Natural killer cell treated with Interleukin-12 subunit alpha and Interleukin-12 subunit beta and Interleukin-15 and Interleukin-18, amount 100 ng/mL, for 72 hours (primary cell): ENCODE measurements around the gene TRIO. TPM values are rescaled to one million over a fixed set of nuclear protein-coding genes. Genes with fewer than 3 reads are reported as not detected.
A peak's percentile ranks its signal among the peaks of the same experiment; 100 is the strongest.

Experiments used
- ATAC-seq, 2 donors: fragments of 150-1000 bp; cut with Tn5 transposase in 1 of 2; sonication (Bioruptor Pico), chemical (Tn5 transposase) in 1 of 2; 2 replicates each; pipeline ENCODE4 v1.10.0; 2021
- DNase-seq: peaks from one replicate; pipeline ENCODE4 v3.0.0; 2022; ENCODE audit warnings: low spot score
- H3K27ac Mint-ChIP-seq, 2 donors: 1 replicate in 1 of 2; 2 replicates in 1 of 2; pipeline ENCODE4 v1.8.0; 2022; ENCODE audit warnings: mixed read lengths in 2 of 2, mild to moderate bottlenecking in 1 of 2, moderate library complexity in 1 of 2
- H3K27me3 Mint-ChIP-seq, 2 donors: 1 replicate in 1 of 2; 2 replicates in 1 of 2; pipeline ENCODE4 v1.8.0; 2022; ENCODE audit warnings: mixed read lengths in 2 of 2
- H3K36me3 Mint-ChIP-seq: one replicate; pipeline ENCODE4 v1.8.0; 2022; ENCODE audit warnings: mixed read lengths
- H3K4me1 Mint-ChIP-seq, 2 donors: 1 replicate in 1 of 2; 2 replicates in 1 of 2; pipeline ENCODE4 v1.8.0; 2022; ENCODE audit warnings: low read depth in 2 of 2, mixed read lengths in 2 of 2, mild to moderate bottlenecking in 1 of 2
- H3K4me3 Mint-ChIP-seq: one replicate; pipeline ENCODE4 v1.8.0; 2022; ENCODE audit warnings: mixed read lengths
- H3K9me3 Mint-ChIP-seq: 2 replicates; pipeline ENCODE4 v1.8.0; 2022; ENCODE audit warnings: mixed read lengths
- total RNA-seq, 2 donors: library from RNA; stranded (reverse); gene quantifications; one replicate each; pipeline ENCODE4 v1.2.3, GENCODE V29; 2022

The TRIO gene
- total RNA-seq, 2 donors from 2014 or later, result 40.1 to 70.3 TPM

DNA sequence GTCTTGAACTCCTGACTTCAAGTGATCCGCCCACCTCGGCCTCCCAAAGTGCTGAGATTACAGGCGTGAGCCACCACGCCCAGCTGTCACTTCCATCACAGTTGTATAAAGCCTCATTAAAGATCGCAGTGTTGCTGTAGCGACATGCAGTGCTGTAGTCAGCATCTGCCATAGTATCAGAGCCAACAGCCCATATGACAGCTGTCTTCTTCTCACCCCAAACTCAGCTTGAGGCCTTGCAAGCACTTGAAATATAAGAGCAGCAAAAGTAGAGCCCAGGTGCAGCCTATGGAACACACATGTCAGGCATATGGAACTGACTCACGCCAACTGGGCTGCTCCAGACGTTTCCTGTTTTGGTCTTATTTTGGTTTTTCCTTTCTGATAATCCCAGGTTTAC, 167.8 kb downstream of the TRIO start:
- Mint-ChIP-seq H3K9me3 (peaks cover 5% of the 10 kb centered on the region), H3K36me3 (peaks cover 20% of the 10 kb centered on the region), H3K27ac (no peak overlapping the region), H3K27me3 (no peaks in the 10 kb centered on the region), H3K4me3 (no peak overlapping the region), H3K4me1 (peaks cover 0 to 3% of the 10 kb centered on the region in 2 donors)
- no peak for ATAC-seq
- DNase-seq, result no peak

DNA sequence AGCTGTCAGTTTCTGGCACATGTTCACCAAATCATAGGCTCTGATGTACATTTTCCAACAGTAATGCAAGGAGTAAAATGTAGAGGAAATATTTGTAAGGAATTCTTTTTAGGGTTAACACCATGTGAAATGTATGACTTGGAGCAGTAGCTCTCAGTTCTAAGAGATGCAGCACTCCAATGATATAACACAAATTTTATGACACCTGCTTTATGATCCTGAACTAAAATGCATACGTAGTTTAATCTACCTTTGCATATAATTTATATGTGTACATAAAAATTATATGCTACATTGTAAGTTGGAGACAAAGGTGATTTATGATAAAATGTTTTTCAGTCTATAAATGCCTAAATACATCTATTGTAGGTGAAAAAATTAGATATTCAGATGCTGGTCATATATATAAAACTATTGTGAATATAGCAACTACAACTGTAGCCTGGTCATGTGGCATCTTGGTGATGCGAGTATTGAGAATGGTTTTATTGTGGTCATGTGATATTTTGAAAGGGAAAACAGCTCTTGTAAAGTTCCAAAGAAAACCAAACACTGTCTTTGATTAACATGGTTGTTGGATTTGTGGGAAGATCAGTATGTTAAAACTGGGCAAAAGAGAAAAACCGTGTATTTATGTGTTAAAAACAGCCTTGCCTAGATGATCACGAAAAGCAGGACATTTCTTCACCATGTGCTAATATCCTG, 171.0 kb downstream of the TRIO start:
- Mint-ChIP-seq H3K4me3 (no peak overlapping the region), H3K27me3 (no peaks in the 10 kb centered on the region), H3K36me3 (peaks cover 4% of the 10 kb centered on the region), H3K27ac (no peak overlapping the region), H3K4me1 (no peaks in the 10 kb centered on the region), H3K9me3 (no peaks in the 10 kb centered on the region)
- no peak for DNase-seq
- no peak for ATAC-seq

- H3K27ac Mint-ChIP-seq, result no peak overlapping the region
- H3K9me3 Mint-ChIP-seq, result no peaks in the 10 kb centered on the region
- peaks cover 0 to 4% of the 10 kb centered on the region in 2 donors for H3K4me1 Mint-ChIP-seq
- ATAC-seq (no peak), DNase-seq (no peak)
- no peaks in the 10 kb centered on the region for H3K27me3 Mint-ChIP-seq
- peaks cover 5% of the 10 kb centered on the region for H3K36me3 Mint-ChIP-seq
- H3K4me3 Mint-ChIP-seq, result no peak overlapping the region
Observed at GRCh38 chr5:14316471-14316870, 173.3 kb downstream of the TRIO start.

GRCh38 chr5:14319102-14319501, 176.0 kb downstream of the TRIO start:
- H3K4me1 Mint-ChIP-seq, result peaks cover 0 to 4% of the 10 kb centered on the region in 2 donors
- H3K27me3 Mint-ChIP-seq, result no peaks in the 10 kb centered on the region
- no peak for DNase-seq
- peaks cover 5% of the 10 kb centered on the region for H3K36me3 Mint-ChIP-seq
- ATAC-seq, result no peak
- no peak overlapping the region for H3K4me3 Mint-ChIP-seq
- H3K9me3 Mint-ChIP-seq, result no peaks in the 10 kb centered on the region
- H3K27ac Mint-ChIP-seq, result no peak overlapping the region

- H3K36me3 Mint-ChIP-seq, result peaks cover 5% of the 10 kb centered on the region
Observed at GRCh38 chr5:14321936-14322335, 178.8 kb downstream of the TRIO start.

GRCh38 chr5:14322437-14323187, 179.5 kb downstream of the TRIO start:
- peaks cover 5% of the 10 kb centered on the region for H3K36me3 Mint-ChIP-seq
- H3K4me1 Mint-ChIP-seq, result peaks cover 0 to 4% of the 10 kb centered on the region in 2 donors
- no peak for DNase-seq
- H3K27ac Mint-ChIP-seq, result no peak overlapping the region
- ATAC-seq, result no peak
- H3K4me3 Mint-ChIP-seq, result no peak overlapping the region
- no peaks in the 10 kb centered on the region for H3K9me3 Mint-ChIP-seq
- H3K27me3 Mint-ChIP-seq, result no peaks in the 10 kb centered on the region

More at GRCh38 chr5:14321936-14322335, 178.8 kb downstream of the TRIO start:
- ATAC-seq (no peak), DNase-seq (no peak)
- peaks cover 0 to 4% of the 10 kb centered on the region in 2 donors for H3K4me1 Mint-ChIP-seq
- H3K9me3 Mint-ChIP-seq, result no peaks in the 10 kb centered on the region
- H3K4me3 Mint-ChIP-seq, result no peak overlapping the region
- no peaks in the 10 kb centered on the region for H3K27me3 Mint-ChIP-seq
- H3K27ac Mint-ChIP-seq, result no peak overlapping the region

DNA sequence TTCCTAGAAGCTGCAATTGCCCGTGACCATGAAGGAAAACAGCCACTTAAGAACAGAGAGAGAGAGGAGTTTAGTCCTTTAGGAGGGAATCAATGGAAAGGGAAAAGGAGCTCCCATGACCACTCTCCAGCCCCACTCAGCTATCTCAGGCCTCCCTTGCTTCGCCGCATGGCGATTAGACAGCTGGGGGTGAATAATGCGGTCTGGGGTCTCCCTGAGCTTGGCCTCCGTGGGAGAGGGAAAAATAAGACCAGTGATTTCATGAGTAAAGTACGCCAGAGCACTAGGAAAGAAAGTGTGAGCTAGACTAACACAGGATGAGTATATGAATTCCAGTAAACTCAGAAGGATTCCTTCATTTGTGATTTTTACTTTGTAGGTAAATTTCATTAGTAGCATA, 180.3 kb downstream of the TRIO start:
- H3K9me3 Mint-ChIP-seq, result no peaks in the 10 kb centered on the region
- H3K4me1 Mint-ChIP-seq, result peaks cover 0 to 4% of the 10 kb centered on the region in 2 donors

GRCh38 chr5:14325369-14325768, 182.2 kb downstream of the TRIO start:
- no peaks in the 10 kb centered on the region for H3K9me3 Mint-ChIP-seq
- DNase-seq, result no peak
- peaks cover 5% of the 10 kb centered on the region for H3K36me3 Mint-ChIP-seq
- peaks cover 0 to 4% of the 10 kb centered on the region in 2 donors for H3K4me1 Mint-ChIP-seq
- no peaks in the 10 kb centered on the region for H3K27me3 Mint-ChIP-seq
- ATAC-seq, result no peak
- H3K4me3 Mint-ChIP-seq, result no peak overlapping the region
- peak overlapping the region in 1 of 2 donors; percentile 23 for H3K27ac Mint-ChIP-seq

More for the DNA sequence above, 180.3 kb downstream of the TRIO start:
- Mint-ChIP-seq H3K27me3 (no peaks in the 10 kb centered on the region), H3K36me3 (peaks cover 5% of the 10 kb centered on the region), H3K27ac (no peak overlapping the region), H3K4me3 (no peak overlapping the region)
- DNase-seq (no peak), ATAC-seq (no peak)

- ATAC-seq (no peak), DNase-seq (no peak)
- no peaks in the 10 kb centered on the region for H3K36me3 Mint-ChIP-seq
- H3K9me3 Mint-ChIP-seq, result no peaks in the 10 kb centered on the region
- no peak overlapping the region for H3K27ac Mint-ChIP-seq
- peaks cover 5 to 7% of the 10 kb centered on the region in 2 donors for H3K4me1 Mint-ChIP-seq
- H3K27me3 Mint-ChIP-seq, result no peaks in the 10 kb centered on the region
- no peak overlapping the region for H3K4me3 Mint-ChIP-seq
Observed at GRCh38 chr5:14326035-14326903, 183.1 kb downstream of the TRIO start.

DNA sequence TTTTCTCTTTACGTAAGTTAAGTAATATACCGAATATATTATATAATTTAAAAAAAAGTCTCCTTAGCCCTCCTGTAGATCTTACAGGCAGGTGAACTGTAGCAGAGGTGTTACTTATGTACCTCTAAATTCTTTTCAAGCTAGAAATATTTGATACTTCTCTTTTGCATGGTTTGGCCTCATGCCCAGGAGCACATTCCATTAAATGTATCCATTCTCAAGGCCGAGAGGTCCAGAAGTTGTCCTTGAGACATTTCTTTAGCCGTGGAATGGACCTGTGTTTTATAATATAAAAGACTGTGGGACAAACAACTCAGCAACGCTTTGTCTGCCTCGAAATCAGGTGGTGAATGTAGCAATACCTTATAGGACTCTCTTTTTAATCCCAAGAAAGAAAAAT, 184.5 kb downstream of the TRIO start:
- peaks cover 10 to 14% of the 10 kb centered on the region in 2 donors for H3K4me1 Mint-ChIP-seq
- no peak overlapping the region for H3K4me3 Mint-ChIP-seq
- no peak for ATAC-seq
- DNase-seq, result no peak
- no peak overlapping the region for H3K27ac Mint-ChIP-seq
- no peaks in the 10 kb centered on the region for H3K27me3 Mint-ChIP-seq
- H3K36me3 Mint-ChIP-seq, result no peaks in the 10 kb centered on the region
- H3K9me3 Mint-ChIP-seq, result no peaks in the 10 kb centered on the region

GRCh38 chr5:14328144-14328543, 185.0 kb downstream of the TRIO start:
- H3K4me3 Mint-ChIP-seq, result no peak overlapping the region
- H3K36me3 Mint-ChIP-seq, result no peaks in the 10 kb centered on the region
- no peaks in the 10 kb centered on the region for H3K9me3 Mint-ChIP-seq
- DNase-seq, result no peak
- no peak for ATAC-seq
- no peaks in the 10 kb centered on the region for H3K27me3 Mint-ChIP-seq
- H3K27ac Mint-ChIP-seq, result no peak overlapping the region
- peaks cover 10 to 14% of the 10 kb centered on the region in 2 donors for H3K4me1 Mint-ChIP-seq

DNA sequence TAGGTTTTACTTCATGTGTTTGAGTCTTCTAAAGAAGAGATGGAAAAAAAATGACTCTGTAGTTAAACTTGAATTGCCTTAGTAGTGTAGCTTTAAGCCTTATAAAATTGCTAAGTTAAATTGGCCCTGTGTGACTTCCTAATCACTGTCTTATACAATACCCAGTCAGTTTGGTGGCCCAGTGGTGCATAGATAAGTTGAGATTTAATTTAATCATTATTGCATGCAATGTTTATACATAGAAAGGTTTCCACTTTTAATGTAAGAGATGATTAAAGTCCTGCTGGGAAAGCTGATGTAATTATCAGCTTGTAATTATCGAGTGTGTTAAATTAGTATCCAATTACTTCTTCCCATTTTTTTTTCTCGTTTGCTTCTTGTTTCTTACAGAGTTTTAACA, 187.1 kb downstream of the TRIO start:
- H3K27ac Mint-ChIP-seq, result no peak overlapping the region
- DNase-seq, result no peak
- H3K4me1 Mint-ChIP-seq, result peaks cover 10 to 14% of the 10 kb centered on the region in 2 donors

DNA sequence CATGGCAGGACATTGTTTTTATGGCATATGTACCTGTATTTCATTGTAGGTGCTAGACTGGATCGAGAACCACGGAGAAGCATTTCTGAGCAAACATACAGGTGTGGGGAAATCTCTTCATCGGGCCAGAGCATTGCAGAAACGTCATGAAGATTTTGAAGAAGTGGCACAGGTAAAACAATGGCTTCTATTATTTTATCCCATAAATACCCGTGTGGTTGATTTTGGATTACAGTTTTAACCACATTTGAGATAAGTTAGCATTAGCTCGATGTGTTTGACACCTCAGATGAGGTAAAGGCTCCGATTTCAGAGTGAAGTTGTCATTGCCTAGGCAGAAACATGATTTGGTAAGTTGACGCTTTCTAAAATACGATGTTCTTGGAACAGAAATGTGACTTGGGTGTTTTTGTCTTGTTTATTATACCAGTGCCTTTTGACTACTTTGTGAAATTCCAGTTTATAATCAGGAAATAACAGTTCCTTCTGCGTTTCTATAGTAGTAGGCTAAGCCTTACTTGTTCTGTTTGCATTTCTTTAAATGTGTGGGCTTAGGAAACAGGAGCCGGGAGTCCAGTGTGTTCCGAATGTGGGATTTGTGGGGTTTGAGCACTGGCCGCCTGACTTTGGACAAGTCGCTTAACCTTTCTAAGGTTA, 187.7 kb downstream of the TRIO start:
- H3K36me3 Mint-ChIP-seq, result no peaks in the 10 kb centered on the region
- H3K27me3 Mint-ChIP-seq, result no peaks in the 10 kb centered on the region
- H3K27ac Mint-ChIP-seq, result no peak overlapping the region
- no peaks in the 10 kb centered on the region for H3K9me3 Mint-ChIP-seq
- no peak for ATAC-seq
- peak overlapping the region; percentile 2 for H3K4me3 Mint-ChIP-seq
- H3K4me1 Mint-ChIP-seq, result peaks cover 10 to 14% of the 10 kb centered on the region in 2 donors
- no peak for DNase-seq

More for the DNA sequence above, 187.1 kb downstream of the TRIO start:
- Mint-ChIP-seq H3K36me3 (no peaks in the 10 kb centered on the region), H3K27me3 (no peaks in the 10 kb centered on the region), H3K4me3 (no peak overlapping the region), H3K9me3 (no peaks in the 10 kb centered on the region)
- ATAC-seq, result no peak
